AG04450 (cell line): ENCODE measurements around the gene CUL7. TPM values are rescaled to one million over a fixed set of nuclear protein-coding genes. Genes with fewer than 3 reads are reported as not detected.

Experiments
- CTCF ChIA-PET: fragments of 300-600, 350-600 bp; formaldehyde crosslinking; extraction: SDS; loops from one replicate; lab custom pipeline; 2022; ENCODE audit warnings: antibody characterized with exemption, inconsistent platforms; lab: Charles Lee
- POLR2A ChIA-PET: fragments of 350-600 bp; formaldehyde crosslinking; extraction: SDS; loops from one replicate; lab custom pipeline; 2021; ENCODE audit warnings: antibody characterized with exemption, inconsistent platforms; lab: Yijun Ruan, JAX
- DNase-seq: peaks from one replicate; pipeline ENCODE4 v3.0.0-alpha.2; 2011; ENCODE audit warnings: low read depth, low spot score
- H3K27ac ChIP-seq: one replicate; pipeline ENCODE4 v1.5.1; 2012; ENCODE audit warnings: low read depth, low read length, control low read depth
- H3K27me3 ChIP-seq: one replicate; pipeline ENCODE4 v1.6.0; 2012; ENCODE audit warnings: low read length; ENCODE audit not compliant: control insufficient read depth, insufficient read depth
- H3K4me3 ChIP-seq: 2 replicates; pipeline ENCODE4 v1.5.1; 2011; ENCODE audit warnings: mild to moderate bottlenecking, low read depth, low read length, control low read depth
- H3K9me3 ChIP-seq: 2 replicates; pipeline ENCODE4 v1.5.1; 2012; ENCODE audit warnings: low read length; ENCODE audit not compliant: control insufficient read depth, insufficient read depth
- polyA plus RNA-seq: library from polyadenylated mRNA; depleted of rRNA; stranded (reverse); fragments of >200 nt; gene quantifications from 2 replicates; pipeline ENCODE4 v1.2.3, GENCODE V29; 2011
- TF ChIP-seq, protein P1 (sequence below): IDR thresholded peaks from 2 replicates; pipeline ENCODE4 v1.5.1; 2011; ENCODE audit warnings: low read depth, low read length, control low read depth, inconsistent platforms

The CUL7 gene
- polyA plus RNA-seq, 1 experiment, result 37.5 TPM

DNA sequence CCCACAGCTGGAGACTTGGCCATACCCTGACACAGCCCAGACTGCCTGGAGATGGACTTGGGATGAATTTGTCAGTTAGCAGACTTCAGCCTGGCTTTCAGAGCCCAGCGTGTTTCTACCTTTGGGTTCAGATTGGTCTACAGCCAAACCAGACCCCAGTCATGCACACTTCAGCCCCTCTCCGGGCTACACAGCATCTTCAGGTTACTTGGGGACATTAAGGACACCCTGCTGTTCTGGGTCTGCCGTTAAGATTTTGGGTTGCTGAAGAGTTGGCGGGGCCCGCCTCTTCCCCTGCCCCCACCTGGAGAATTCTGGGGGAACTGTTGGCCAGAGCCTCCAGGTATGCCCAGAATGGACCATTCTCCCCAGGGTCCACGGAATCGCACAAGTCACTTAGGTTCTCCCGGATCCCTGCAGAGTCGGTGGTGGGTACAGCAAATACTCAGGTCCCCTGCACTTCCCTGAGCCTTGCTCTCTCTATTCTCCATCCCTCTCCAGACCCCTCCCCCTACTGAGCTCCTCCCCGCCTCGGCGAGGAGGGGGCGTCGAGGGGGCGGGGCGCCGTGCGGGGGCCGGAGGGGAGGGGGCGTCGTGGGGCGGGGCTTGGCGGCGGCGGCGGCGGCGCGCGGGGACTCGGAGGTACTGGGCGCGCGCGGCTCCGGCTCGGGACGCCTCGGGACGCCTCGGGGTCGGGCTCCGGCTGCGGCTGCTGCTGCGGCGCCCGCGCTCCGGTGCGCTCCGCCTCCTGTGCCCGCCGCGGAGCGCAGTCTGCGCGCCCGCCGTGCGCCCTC lies 22.2 kb upstream of the CUL7 start, which contains the start of gene PTK7:
PTK7 (plus strand) TSS at position 645 of the 794 bp plus-strand sequence. CDS start 175 bp downstream, outside the sequence.
- DNase-seq, result no peak
- H3K9me3 ChIP-seq, result peaks cover 3% of the 10 kb centered on the region; the same call in 1 of the 2 replicates
- TF ChIP-seq, protein P1, sequence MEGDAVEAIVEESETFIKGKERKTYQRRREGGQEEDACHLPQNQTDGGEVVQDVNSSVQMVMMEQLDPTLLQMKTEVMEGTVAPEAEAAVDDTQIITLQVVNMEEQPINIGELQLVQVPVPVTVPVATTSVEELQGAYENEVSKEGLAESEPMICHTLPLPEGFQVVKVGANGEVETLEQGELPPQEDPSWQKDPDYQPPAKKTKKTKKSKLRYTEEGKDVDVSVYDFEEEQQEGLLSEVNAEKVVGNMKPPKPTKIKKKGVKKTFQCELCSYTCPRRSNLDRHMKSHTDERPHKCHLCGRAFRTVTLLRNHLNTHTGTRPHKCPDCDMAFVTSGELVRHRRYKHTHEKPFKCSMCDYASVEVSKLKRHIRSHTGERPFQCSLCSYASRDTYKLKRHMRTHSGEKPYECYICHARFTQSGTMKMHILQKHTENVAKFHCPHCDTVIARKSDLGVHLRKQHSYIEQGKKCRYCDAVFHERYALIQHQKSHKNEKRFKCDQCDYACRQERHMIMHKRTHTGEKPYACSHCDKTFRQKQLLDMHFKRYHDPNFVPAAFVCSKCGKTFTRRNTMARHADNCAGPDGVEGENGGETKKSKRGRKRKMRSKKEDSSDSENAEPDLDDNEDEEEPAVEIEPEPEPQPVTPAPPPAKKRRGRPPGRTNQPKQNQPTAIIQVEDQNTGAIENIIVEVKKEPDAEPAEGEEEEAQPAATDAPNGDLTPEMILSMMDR, result no peak
- peak within 1 kb of the TSS; percentile 87 for H3K4me3 ChIP-seq
- ChIA-PET POLR2A (interaction anchor here (0.5 to 3.5 kb wide), 15 partner anchors 14 to 1027 kb away, joined by 3 to 21 read pairs (median 6); partner anchors contain the start of genes CUL7, KLC4, MRPL2 and SRF), CTCF (interaction anchor here (1.0 to 2.7 kb wide), 3 partner anchors 55 to 95 kb away, joined by 3 to 15 read pairs (median 4); no protein-coding TSS in a partner anchor)
- no peaks in the 10 kb centered on the region for H3K27me3 ChIP-seq
- H3K27ac ChIP-seq, result peak within 1 kb of the TSS; percentile 96

DNA sequence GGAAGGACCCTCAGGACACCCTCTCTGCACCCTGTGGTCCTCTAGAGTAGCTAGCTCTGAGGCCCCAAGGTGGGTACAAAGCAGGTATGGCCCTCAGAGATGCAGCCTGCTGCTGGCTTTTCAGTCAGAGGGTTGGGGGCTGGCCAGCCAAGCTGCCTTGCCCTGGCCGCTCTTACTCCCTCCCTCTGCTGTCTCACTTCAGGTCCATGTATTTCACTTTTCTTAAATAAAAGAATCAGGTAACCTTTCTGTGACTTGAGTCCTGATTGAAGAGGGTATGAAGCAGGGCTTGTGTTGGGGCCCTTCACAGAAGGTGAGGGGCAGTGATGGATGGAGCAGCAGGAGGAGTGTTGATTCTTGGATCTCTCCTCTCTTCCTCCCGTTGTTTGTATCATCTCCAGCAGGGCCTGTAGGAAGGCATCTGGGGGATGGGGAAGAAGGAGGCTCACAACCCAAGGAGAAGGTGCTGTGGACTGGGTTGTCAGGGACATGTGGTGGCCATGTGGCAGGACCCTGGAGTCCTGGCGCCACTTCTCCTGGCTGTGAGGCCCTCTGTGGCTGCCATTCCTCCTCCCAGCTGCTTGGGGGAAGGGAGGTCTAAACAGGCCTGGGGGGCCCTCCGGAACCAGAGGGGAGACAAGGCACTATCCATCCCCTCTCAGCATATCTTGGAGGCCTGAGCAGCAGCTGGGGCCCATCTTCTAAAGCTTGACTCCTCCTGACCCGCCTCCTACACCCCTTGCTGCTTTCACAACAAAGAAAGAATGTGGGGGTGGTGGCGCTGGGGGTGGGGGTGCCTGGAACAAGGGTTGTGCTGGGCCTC lies 21.4 kb upstream of the CUL7 start:
- ChIA-PET CTCF (interaction anchor here (1.3 to 2.7 kb wide), 2 partner anchors 55 to 68 kb away, joined by 3 to 15 read pairs; no protein-coding TSS in a partner anchor), POLR2A (interaction anchor here (0.5 to 3.2 kb wide), 11 partner anchors 15 to 97 kb away, joined by 3 to 21 read pairs (median 8); partner anchors contain the start of genes CUL7, KLC4 and MRPL2)
- peak overlapping the region; percentile 87 for H3K4me3 ChIP-seq
- H3K27me3 ChIP-seq, result no peaks in the 10 kb centered on the region
- H3K9me3 ChIP-seq, result peaks cover 3% of the 10 kb centered on the region; the same call in 1 of the 2 replicates
- H3K27ac ChIP-seq, result peak overlapping the region; percentile 96
- TF ChIP-seq, protein P1, result no peak; the same call in 1 of the 2 replicates
- DNase-seq, result peak; percentile 84

DNA sequence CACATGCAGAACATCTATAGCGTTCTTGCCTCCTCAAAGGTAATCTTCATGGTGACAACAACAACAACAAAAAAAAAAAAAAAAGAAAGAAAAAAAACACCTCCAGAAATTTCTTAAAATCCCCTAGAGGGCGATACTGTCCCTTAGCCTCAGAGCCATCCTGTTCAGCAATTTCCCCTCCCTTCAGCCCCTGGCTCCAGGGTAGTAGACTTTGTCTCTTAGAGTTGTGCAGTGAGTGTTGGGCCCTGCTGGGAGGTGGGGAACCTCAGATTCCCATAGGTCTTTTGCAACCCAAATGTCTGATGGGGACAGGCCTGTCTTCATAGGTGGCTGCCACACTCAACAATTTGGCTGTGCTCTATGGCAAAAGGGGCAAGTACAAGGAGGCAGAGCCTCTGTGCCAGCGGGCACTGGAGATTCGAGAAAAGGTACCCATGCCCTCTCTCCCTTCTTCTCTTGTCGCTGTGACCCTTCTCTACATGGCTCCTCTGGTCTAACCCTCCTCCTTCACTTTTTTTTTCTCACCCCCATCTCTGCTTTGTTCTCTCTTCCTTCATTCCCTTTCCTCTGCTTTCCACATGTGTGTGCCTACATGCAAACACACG lies 16.5 kb upstream of the CUL7 start:
- POLR2A ChIA-PET, result no interaction called here
- CTCF ChIA-PET, result interaction anchor here (0.7 to 3.8 kb wide), 8 partner anchors 9 to 80 kb away, joined by 3 to 45 read pairs (median 6); no protein-coding TSS in a partner anchor
- H3K27ac ChIP-seq, result no peak overlapping the region
- DNase-seq, result no peak
- TF ChIP-seq, protein P1, result peak; percentile 73
- H3K4me3 ChIP-seq, result no peak overlapping the region
- no peaks in the 10 kb centered on the region for H3K27me3 ChIP-seq
- no peaks in the 10 kb centered on the region for H3K9me3 ChIP-seq

GRCh38 chr6:43062818-43063217 lies 9.2 kb upstream of the CUL7 start:
- Histone ChIP-seq H3K4me3 (no peak overlapping the region), H3K27ac (no peak overlapping the region), H3K9me3 (no peaks in the 10 kb centered on the region; the same call in 1 of the 2 replicates), H3K27me3 (no peaks in the 10 kb centered on the region)
- DNase-seq, result no peak
- ChIA-PET CTCF (no interaction called here), POLR2A (interaction anchor here (1.4 kb wide), 1 partner anchor 9 kb away, joined by 4 read pairs; the partner anchor contains the start of gene CUL7)
- TF ChIP-seq, protein P1, result no peak
